DND-41 (cell line): Measurements from ENCODE around the gene TPTE.
"Not testable (repeated sequence)": the region's sequence is repeated elsewhere in the genome, so short reads cannot be mapped to it uniquely, and the experiment has no call there.

Experiments
- ATAC-seq: fragments of 200-7000 bp; cut with Tn5 transposase; 3 replicates; pipeline ENCODE4 v1.9.1; 2021; ENCODE audit warnings: low read depth; ENCODE audit not compliant: insufficient read depth
- DNase-seq: peaks from one replicate; pipeline ENCODE4 v3.0.0-alpha.2; 2020
- H2AFZ ChIP-seq: 2 replicates; pipeline ENCODE4 v1.6.0; 2012; ENCODE audit warnings: low read depth, low read length
- H3K27ac ChIP-seq: 2 replicates; pipeline ENCODE4 v1.5.1; 2012; ENCODE audit warnings: low read length, inconsistent platforms
- H3K27me3 ChIP-seq: fragments of 200-600 bp; sonication (generic); 2 replicates; pipeline ENCODE4 v1.6.0; 2012; ENCODE audit warnings: low read length, mild to moderate bottlenecking, inconsistent platforms; ENCODE audit not compliant: insufficient read depth, poor library complexity
- H3K36me3 ChIP-seq: 2 replicates; pipeline ENCODE4 v1.5.1; 2012; ENCODE audit warnings: low read length, inconsistent platforms; ENCODE audit not compliant: insufficient read depth
- H3K4me1 ChIP-seq: 2 replicates; pipeline ENCODE4 v1.5.1; 2012; ENCODE audit warnings: mild to moderate bottlenecking, low read length; ENCODE audit not compliant: insufficient read depth
- H3K4me2 ChIP-seq: 2 replicates; pipeline ENCODE4 v1.6.0; 2012; ENCODE audit warnings: mild to moderate bottlenecking, moderate library complexity, low read length, inconsistent platforms; ENCODE audit not compliant: insufficient read depth
- H3K4me3 ChIP-seq, 2 experiments: fragments of 200-600 bp in 1 of 2; shearing (Covaris generic) in 1 of 2; 2 replicates each; pipeline ENCODE4 v1.5.1; 2012 to 2016; ENCODE audit warnings: inconsistent platforms in 2 of 2, low read length in 2 of 2, mild to moderate bottlenecking in 2 of 2, low read depth in 1 of 2, moderate library complexity in 1 of 2
- H3K79me2 ChIP-seq: 2 replicates; pipeline ENCODE4 v1.6.0; 2012; ENCODE audit warnings: low read length, inconsistent platforms; ENCODE audit not compliant: insufficient read depth
- H3K9ac ChIP-seq: 2 replicates; pipeline ENCODE4 v1.6.0; 2012; ENCODE audit warnings: low read depth, mild to moderate bottlenecking, inconsistent platforms, low read length, moderate library complexity
- H3K9me3 ChIP-seq: 2 replicates; pipeline ENCODE4 v1.5.1; 2012; ENCODE audit warnings: low read length, moderate library complexity, mild to moderate bottlenecking, inconsistent platforms; ENCODE audit not compliant: insufficient read depth, severe bottlenecking
- H4K20me1 ChIP-seq: 2 replicates; pipeline ENCODE4 v1.6.0; 2012; ENCODE audit warnings: low read length; ENCODE audit not compliant: insufficient read depth
- EZH2 ChIP-seq: IDR thresholded peaks from 3 replicates; pipeline ENCODE4 v1.6.1; 2012; ENCODE audit warnings: borderline replicate concordance, low read depth, mild to moderate bottlenecking, moderate library complexity, low read length, inconsistent platforms; ENCODE audit not compliant: severe bottlenecking
- TF ChIP-seq, protein P1 (sequence below): IDR thresholded peaks from 2 replicates; pipeline ENCODE4 v1.5.1; 2012; ENCODE audit warnings: borderline replicate concordance, low read length, moderate library complexity, mild to moderate bottlenecking; ENCODE audit not compliant: poor library complexity, severe bottlenecking; ENCODE audit errors: extremely low read depth

The TPTE gene

GRCh38 chr21:10640446-10640845 is 119.1 kb downstream of the TPTE start:
- Histone ChIP-seq H3K4me2 (no peak overlapping the region), H3K27ac (no peak overlapping the region)
- TF ChIP-seq EZH2 = no peak

GRCh38 chr21:10641107-10641506 is 119.7 kb downstream of the TPTE start:
- H3K27me3 ChIP-seq = no peaks in the 10 kb centered on the region
- H3K36me3 ChIP-seq = no peaks in the 10 kb centered on the region
- H3K79me2 ChIP-seq = no peaks in the 10 kb centered on the region
- H3K27ac ChIP-seq = no peak overlapping the region
- H3K4me1 ChIP-seq = no peaks in the 10 kb centered on the region
- H4K20me1 ChIP-seq = no peaks in the 10 kb centered on the region
- H2AFZ ChIP-seq = no peak overlapping the region
- ATAC-seq (0 out of 3 replicates have a peak, but pooled peaks have one; percentile 14), DNase-seq (no peak)
- TF ChIP-seq, protein P1, sequence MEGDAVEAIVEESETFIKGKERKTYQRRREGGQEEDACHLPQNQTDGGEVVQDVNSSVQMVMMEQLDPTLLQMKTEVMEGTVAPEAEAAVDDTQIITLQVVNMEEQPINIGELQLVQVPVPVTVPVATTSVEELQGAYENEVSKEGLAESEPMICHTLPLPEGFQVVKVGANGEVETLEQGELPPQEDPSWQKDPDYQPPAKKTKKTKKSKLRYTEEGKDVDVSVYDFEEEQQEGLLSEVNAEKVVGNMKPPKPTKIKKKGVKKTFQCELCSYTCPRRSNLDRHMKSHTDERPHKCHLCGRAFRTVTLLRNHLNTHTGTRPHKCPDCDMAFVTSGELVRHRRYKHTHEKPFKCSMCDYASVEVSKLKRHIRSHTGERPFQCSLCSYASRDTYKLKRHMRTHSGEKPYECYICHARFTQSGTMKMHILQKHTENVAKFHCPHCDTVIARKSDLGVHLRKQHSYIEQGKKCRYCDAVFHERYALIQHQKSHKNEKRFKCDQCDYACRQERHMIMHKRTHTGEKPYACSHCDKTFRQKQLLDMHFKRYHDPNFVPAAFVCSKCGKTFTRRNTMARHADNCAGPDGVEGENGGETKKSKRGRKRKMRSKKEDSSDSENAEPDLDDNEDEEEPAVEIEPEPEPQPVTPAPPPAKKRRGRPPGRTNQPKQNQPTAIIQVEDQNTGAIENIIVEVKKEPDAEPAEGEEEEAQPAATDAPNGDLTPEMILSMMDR = no peak
- no peak for TF ChIP-seq EZH2
- no peak overlapping the region for H3K9ac ChIP-seq
- no peak overlapping the region for H3K4me3 ChIP-seq
- peaks cover 10% of the 10 kb centered on the region for H3K9me3 ChIP-seq
- H3K4me2 ChIP-seq = no peak overlapping the region

More at GRCh38 chr21:10640446-10640845, 119.1 kb downstream of the TPTE start:
- Histone ChIP-seq H2AFZ (no peak overlapping the region), H3K9me3 (peaks cover 10% of the 10 kb centered on the region), H4K20me1 (no peaks in the 10 kb centered on the region), H3K27me3 (no peaks in the 10 kb centered on the region), H3K9ac (no peak overlapping the region), H3K36me3 (no peaks in the 10 kb centered on the region), H3K4me3 (no peak overlapping the region), H3K4me1 (no peaks in the 10 kb centered on the region), H3K79me2 (no peaks in the 10 kb centered on the region)
- ATAC-seq (no peak), DNase-seq (no peak)

DNA sequence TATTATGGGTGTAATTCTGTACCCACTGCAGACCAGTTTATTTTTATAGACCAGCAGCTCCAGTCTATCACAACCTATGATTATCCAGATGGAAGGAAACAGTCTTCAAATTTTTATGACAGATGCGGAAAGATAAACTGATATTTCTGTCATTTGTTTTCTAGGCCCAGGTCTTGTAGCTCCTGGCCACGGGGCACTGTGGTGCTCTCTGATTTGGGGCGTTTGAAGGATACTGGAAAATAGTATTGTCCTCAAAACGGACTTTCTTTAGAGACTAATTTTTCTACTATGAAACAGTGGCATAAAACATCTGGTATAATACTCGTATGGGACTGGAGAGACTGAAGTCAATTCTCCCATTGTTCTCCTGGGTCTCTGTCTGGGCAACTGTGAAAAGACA is 124.3 kb downstream of the TPTE start:
- H3K9me3 ChIP-seq = peaks cover 15% of the 10 kb centered on the region

GRCh38 chr21:10649350-10650149 is 128.2 kb downstream of the TPTE start:
- not testable (repeated sequence) for H4K20me1 ChIP-seq, H3K36me3 ChIP-seq, H2AFZ ChIP-seq, H3K4me3 ChIP-seq, H3K79me2 ChIP-seq, H3K27ac ChIP-seq, H3K9ac ChIP-seq, H3K27me3 ChIP-seq, ATAC-seq, H3K9me3 ChIP-seq, H3K4me2 ChIP-seq, DNase-seq, H3K4me1 ChIP-seq

More for the DNA sequence above, 124.3 kb downstream of the TPTE start:
- H2AFZ ChIP-seq, DNase-seq, H3K9ac ChIP-seq, H3K4me3 ChIP-seq, H3K27me3 ChIP-seq, H3K4me1 ChIP-seq, ATAC-seq, H3K36me3 ChIP-seq, H4K20me1 ChIP-seq, H3K4me2 ChIP-seq, H3K27ac ChIP-seq, H3K79me2 ChIP-seq: not testable (repeated sequence)

DNA sequence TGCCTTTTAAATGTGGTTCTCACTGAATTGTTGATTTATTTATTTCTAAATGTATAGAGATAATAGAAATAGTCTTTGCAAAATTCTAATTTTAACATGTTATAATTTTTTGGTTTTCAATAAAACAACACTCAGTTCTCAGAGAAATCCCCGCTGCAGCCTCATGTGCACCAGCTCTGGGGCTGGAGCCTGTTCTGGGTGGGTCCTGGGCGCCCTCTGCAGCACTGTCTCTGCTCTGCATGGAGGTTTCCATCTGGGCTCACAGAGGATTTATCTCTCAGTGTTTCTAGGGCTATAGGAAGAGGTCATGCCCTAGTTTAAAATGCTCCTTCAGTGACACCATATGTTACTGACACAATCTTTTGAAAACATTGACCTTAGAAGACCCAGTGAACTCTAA is 128.9 kb downstream of the TPTE start:
- not testable (repeated sequence) for H3K4me2 ChIP-seq, H3K36me3 ChIP-seq, H3K4me1 ChIP-seq, H3K27ac ChIP-seq, H3K9ac ChIP-seq, H3K79me2 ChIP-seq, H3K9me3 ChIP-seq, ATAC-seq, H3K27me3 ChIP-seq, DNase-seq, H2AFZ ChIP-seq, H4K20me1 ChIP-seq, H3K4me3 ChIP-seq
- TF ChIP-seq, protein P1 = peak; percentile 19
